Measurements from ENCODE around the gene RABGGTA.

The RABGGTA gene

DNA sequence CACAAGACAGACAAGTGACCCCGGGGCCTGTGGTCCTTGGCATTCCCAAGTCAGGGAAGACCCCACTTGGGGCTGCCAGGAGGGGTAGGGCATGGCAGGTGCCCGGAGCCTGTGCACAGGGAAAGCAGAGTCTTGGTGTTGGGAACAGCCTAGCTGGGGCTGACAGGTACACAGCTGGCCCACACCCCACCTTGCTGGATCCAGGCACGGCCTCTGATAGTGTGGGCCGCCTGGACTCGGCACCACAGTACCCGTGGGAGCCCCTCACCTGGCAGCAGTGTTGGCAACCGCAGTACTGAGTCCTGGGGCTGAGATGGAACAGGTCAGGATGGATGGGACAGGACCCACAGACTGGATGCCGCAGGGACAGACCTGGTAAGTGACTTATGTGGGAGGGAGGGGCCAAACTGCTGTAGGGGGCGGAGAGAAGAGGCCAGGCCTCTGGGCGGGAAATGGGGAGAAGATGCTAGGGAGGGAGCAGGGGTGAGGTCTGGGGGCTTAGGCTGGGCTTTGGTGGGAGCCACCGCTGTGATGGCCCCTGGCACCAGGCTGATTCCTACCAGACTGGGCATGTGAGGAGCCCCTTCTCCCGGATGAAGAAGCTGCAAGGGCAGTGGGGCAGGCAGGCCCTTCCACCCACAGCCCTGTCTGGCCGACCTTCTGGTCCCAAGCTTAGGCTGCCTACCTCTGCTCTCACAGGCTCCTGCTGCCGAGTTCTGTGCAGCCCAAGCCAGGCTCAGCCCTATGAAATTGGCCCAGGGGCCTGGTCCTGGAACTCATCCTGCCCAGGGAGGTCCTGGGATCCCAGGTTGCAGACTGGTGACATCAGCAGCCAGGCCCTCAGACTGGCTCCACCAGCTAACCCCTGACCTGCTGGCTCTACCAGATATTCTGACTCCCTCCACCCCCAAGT is 8.3 kb downstream of the RABGGTA start, which contains the start of gene TGM1:
TSS of gene TGM1 (minus strand) at position 357 of the 913 bp plus-strand sequence. CDS start 825 bp downstream, outside the sequence.
- Mint-ChIP-seq H3K4me3 (no peak within 1 kb of the TSS), H3K9me3 (no peaks in the 10 kb centered on the region), H3K36me3 (ENCODE audit: low read depth) (peaks cover 19% of the 10 kb centered on the region), H3K4me1 (no peaks in the 10 kb centered on the region), H3K27me3 (no peaks in the 10 kb centered on the region), H3K27ac (no peak within 1 kb of the TSS)
- ATAC-seq = no peak
- no peak for DNase-seq

- ATAC-seq (no peak), DNase-seq (no peak)
- Mint-ChIP-seq H3K27ac (no peak overlapping the region), H3K4me3 (no peak overlapping the region), H3K4me1 (no peaks in the 10 kb centered on the region), H3K27me3 (no peaks in the 10 kb centered on the region), H3K36me3 (ENCODE audit: low read depth) (peaks cover 14% of the 10 kb centered on the region), H3K9me3 (no peaks in the 10 kb centered on the region)
Measured at GRCh38 chr14:24261969-24262327, 9.4 kb downstream of the RABGGTA start.

DNA sequence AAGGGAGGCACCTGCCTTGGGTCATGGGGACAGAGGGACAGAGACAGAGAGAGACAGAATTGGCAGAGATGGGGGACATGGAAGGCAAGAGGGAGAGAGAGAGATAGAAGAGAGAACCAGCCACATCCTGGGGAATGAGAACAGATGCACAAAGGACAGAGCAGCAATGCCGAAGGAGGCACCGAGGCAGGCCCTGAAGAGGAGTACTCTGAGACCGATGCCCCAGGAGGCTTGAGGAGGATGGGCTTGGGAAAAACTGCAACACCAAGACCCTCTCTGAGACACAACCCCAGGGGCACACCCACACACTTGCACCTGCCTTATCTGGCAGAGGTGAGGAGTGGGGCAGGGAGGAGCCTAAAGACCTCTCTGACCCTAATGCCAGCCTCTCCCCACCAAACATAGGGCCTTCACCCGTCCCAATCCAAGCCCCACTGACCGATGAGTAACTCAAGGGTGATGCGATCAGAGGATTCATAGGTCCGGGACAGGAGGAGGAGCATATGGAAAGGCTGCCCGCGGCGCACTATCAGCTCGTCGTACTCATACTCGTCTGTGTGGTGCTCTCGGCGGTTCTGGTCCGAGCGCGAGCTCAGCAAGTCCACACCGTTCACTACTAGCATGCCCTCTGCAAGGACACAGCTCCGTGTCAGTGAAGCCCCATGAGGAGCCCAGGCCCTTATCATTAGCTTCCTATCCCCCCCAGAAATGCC is 10.0 kb downstream of the RABGGTA start:
- peaks cover 9% of the 10 kb centered on the region for H3K36me3 Mint-ChIP-seq (ENCODE audit: low read depth)
- no peak overlapping the region for H3K27ac Mint-ChIP-seq
- no peak overlapping the region for H3K4me3 Mint-ChIP-seq
- ATAC-seq (no peak), DNase-seq (no peak)
- H3K27me3 Mint-ChIP-seq = no peaks in the 10 kb centered on the region
- no peaks in the 10 kb centered on the region for H3K9me3 Mint-ChIP-seq
- H3K4me1 Mint-ChIP-seq = no peaks in the 10 kb centered on the region

DNA sequence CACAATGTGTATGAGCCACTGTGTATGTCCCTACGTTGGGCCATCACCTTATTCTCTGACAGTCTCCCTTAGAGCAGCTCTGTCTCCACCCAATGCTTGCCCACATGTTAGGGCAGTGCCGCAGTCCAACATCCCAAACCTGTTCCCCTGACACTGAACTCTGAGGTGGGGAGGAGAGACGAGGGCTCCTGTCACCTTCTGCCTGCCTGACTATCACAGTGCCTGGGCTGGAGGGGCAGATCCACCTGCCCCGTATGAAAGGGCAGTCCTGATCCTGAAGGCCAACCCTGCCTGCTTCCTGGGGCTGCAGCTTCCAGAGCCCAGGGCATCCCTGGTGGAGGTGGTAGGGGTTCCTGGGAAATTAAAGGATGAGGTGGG is 10.6 kb downstream of the RABGGTA start:
- H3K36me3 Mint-ChIP-seq (ENCODE audit: low read depth) = peaks cover 6% of the 10 kb centered on the region
- DNase-seq (no peak), ATAC-seq (no peak)
- H3K9me3 Mint-ChIP-seq = no peaks in the 10 kb centered on the region
- no peak overlapping the region for H3K4me3 Mint-ChIP-seq
- H3K4me1 Mint-ChIP-seq = no peaks in the 10 kb centered on the region
- H3K27me3 Mint-ChIP-seq = no peaks in the 10 kb centered on the region
- H3K27ac Mint-ChIP-seq = no peak overlapping the region

GRCh38 chr14:24260026-24260779 is 11.2 kb downstream of the RABGGTA start:
- Mint-ChIP-seq H3K4me1 (no peaks in the 10 kb centered on the region), H3K36me3 (ENCODE audit: low read depth) (peaks cover 6% of the 10 kb centered on the region), H3K4me3 (no peak overlapping the region), H3K27me3 (no peaks in the 10 kb centered on the region), H3K27ac (no peak overlapping the region), H3K9me3 (no peaks in the 10 kb centered on the region)
- DNase-seq (no peak), ATAC-seq (no peak)

- H3K36me3 Mint-ChIP-seq (ENCODE audit: low read depth) = peaks cover 3% of the 10 kb centered on the region
- ATAC-seq = no peak
- H3K4me3 Mint-ChIP-seq = no peak overlapping the region
- DNase-seq = no peak
- H3K9me3 Mint-ChIP-seq = no peaks in the 10 kb centered on the region
- no peak overlapping the region for H3K27ac Mint-ChIP-seq
- no peaks in the 10 kb centered on the region for H3K4me1 Mint-ChIP-seq
- H3K27me3 Mint-ChIP-seq = no peaks in the 10 kb centered on the region
Measured at GRCh38 chr14:24259282-24260025, 11.9 kb downstream of the RABGGTA start.

GRCh38 chr14:24258548-24259265 is 12.7 kb downstream of the RABGGTA start:
- Mint-ChIP-seq H3K9me3 (no peaks in the 10 kb centered on the region), H3K4me1 (no peaks in the 10 kb centered on the region), H3K27me3 (no peaks in the 10 kb centered on the region), H3K27ac (no peak overlapping the region), H3K36me3 (ENCODE audit: low read depth) (peaks cover 3% of the 10 kb centered on the region), H3K4me3 (no peak overlapping the region)
- ATAC-seq (no peak), DNase-seq (no peak)

DNA sequence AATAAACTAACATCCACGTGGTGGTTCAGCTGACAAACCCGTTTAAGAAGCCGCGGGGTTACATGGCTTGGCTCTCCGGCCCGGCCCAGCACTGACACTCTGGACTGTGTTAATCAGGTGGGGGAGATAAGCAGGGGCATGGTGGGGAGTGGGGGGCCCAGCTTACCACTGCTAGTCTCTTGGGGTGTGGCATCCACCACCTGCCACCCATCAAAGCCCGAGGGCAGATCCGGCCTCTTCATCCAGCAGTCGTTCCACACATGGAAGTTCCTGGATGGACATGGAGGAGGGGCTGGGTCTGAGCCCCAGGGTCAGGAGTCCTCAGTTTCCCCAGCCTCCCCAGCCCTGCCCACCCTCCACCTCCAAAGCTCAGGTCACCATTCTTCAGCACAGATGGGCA is 13.3 kb downstream of the RABGGTA start:
- Mint-ChIP-seq H3K27ac (no peak overlapping the region), H3K4me1 (no peaks in the 10 kb centered on the region), H3K27me3 (no peaks in the 10 kb centered on the region), H3K36me3 (ENCODE audit: low read depth) (peaks cover 3% of the 10 kb centered on the region), H3K4me3 (no peak overlapping the region), H3K9me3 (no peaks in the 10 kb centered on the region)
- DNase-seq (no peak), ATAC-seq (no peak)

DNA sequence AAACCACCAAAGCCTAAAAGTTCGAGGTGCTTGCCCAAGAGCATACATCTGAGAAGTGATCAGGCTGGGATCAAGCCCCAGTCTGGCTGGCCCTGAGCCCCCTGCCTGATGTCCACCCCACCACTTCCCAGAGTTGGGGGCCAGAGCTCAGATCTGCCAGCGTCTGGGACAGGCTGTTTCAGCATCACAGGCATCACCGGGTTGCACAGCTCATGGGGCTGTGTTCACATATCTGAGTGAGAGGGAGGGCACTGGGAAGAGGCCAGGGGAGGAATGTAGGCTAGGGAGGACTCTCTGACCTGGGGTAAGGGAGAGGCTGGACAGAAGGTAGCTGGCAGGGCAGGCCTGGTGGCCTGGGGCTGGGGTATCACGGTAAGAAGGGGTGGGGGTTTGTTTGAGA is 14.4 kb downstream of the RABGGTA start:
- Mint-ChIP-seq H3K9me3 (no peaks in the 10 kb centered on the region), H3K4me3 (no peak overlapping the region), H3K4me1 (no peaks in the 10 kb centered on the region), H3K27ac (no peak overlapping the region), H3K27me3 (no peaks in the 10 kb centered on the region), H3K36me3 (ENCODE audit: low read depth) (peaks cover 1% of the 10 kb centered on the region)
- no peak for DNase-seq
- ATAC-seq = no peak

DNA sequence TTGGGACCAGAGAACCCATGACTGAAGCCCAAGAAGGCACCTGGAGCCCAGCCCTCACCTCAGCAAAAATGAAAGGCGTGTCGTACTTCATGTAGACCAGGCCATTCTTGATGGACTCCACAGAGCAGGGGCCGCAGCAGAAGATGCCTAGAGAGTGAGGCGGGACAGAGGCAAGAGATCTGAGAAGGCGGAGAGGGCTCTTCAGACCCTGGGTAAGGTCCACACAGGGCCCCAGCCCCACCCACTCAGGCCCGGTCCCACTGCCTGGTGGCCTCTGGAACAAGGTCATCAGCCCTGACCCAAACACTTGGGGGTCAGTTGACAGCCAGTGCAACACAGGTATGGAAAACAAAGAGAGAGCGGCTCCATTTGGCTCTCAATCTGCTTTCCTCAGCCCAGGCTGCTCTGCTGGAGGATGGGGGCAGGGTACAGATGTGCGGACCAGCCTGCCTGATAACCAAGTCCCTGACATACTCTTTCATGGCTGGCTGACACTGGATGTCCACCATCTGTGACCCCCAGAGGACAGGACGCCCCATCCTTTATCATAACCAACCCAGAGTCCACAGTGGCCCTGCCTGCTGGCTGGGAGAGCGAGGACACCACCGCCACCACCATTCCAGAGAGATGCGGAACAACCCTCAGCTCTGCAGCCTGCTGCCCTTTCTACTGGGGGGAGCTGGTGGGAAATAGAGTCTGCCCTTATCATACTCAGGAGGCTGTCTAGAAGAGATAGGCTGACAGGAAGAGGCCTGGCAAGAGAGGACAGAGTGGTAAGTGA is 15.3 kb downstream of the RABGGTA start:
- DNase-seq (no peak), ATAC-seq (no peak)
- peaks cover 1% of the 10 kb centered on the region for H3K36me3 Mint-ChIP-seq (ENCODE audit: low read depth)
- H3K9me3 Mint-ChIP-seq = no peaks in the 10 kb centered on the region
- no peaks in the 10 kb centered on the region for H3K27me3 Mint-ChIP-seq
- no peak overlapping the region for H3K27ac Mint-ChIP-seq
- no peak overlapping the region for H3K4me3 Mint-ChIP-seq
- peaks cover 5% of the 10 kb centered on the region for H3K4me1 Mint-ChIP-seq

DNA sequence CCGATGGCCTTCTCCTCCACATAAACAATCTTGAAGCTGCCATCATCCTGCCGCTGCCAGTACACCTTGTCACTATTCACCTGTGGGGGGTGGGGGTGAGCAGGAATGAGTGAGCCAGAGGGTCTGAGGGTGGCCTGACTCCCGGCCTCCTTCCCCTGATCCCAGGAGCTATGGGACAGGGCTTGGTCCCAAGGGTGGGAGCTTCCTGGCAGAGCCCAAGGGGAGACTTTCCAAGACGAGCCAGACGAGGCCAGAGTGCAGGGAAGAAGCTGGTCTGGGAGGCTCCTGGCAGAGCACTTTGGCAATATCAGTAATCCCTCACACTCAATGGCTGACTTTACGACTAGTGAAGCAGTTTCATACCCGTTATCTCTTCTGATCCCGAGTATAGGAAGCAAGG is 16.0 kb downstream of the RABGGTA start:
- H3K36me3 Mint-ChIP-seq (ENCODE audit: low read depth) = no peaks in the 10 kb centered on the region
- H3K27me3 Mint-ChIP-seq = no peaks in the 10 kb centered on the region
- H3K9me3 Mint-ChIP-seq = no peaks in the 10 kb centered on the region
- ATAC-seq (no peak), DNase-seq (no peak)
- no peak overlapping the region for H3K4me3 Mint-ChIP-seq
- peaks cover 6% of the 10 kb centered on the region for H3K4me1 Mint-ChIP-seq
- no peak overlapping the region for H3K27ac Mint-ChIP-seq

DNA sequence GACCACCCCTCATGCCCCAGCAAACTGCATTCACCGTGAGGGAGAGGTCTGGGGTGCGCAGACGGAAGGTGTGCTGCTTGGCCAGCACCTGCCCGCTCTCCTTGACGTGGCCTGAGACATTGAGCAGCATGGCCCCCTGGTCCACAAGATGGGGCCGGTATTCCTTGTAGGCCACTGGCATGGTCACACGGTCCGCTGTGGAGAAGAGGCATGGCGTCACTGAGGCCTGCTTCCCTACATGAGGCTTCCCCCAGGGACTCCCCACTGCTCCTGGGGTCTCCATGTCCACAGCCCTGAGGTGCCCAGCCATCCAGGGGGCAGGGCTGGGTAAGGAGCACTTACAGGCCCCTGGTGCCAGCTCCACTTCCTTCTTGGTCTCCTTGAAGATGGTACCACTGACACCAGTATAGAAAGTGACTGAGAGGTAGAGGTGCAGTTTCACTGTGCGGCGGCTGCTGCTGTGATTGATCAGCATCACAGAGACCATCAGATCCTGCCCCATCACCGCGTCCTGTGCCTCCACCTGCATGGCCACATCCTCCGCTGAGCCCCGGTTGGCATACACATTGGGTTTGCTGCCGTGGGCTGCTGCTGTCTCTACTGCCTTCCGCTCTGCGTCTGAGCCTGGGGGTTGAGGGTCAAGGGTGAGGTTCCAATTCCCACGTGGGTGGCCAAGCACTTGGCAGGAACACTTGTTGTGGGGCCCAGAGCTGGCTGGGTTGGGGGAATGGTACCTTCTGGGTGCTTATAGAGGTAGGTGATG is 16.6 kb downstream of the RABGGTA start:
- ATAC-seq (no peak), DNase-seq (no peak)
- H3K27ac Mint-ChIP-seq = no peak overlapping the region
- no peaks in the 10 kb centered on the region for H3K27me3 Mint-ChIP-seq
- H3K4me1 Mint-ChIP-seq = peaks cover 10% of the 10 kb centered on the region
- no peak overlapping the region for H3K4me3 Mint-ChIP-seq
- no peaks in the 10 kb centered on the region for H3K36me3 Mint-ChIP-seq (ENCODE audit: low read depth)
- no peaks in the 10 kb centered on the region for H3K9me3 Mint-ChIP-seq

DNA sequence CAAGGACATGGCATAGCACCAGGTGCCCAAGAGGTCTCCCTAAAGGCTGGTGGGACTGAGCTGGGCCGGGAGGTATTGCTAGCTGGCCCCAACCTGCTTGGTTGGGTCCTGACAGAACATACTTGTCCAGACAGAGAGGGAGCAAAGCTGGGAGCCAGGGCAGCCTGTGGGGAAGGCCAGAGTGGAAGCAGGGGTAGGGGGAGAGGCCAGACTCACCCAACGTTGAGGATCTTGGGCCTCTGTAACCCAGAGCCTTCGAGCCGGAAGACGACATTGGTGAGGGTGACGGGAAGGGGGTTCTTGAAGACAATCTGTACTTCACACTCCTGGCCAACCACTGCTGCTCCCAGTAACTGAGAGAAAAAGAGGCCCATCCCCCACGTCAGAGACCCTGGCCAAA is 17.5 kb downstream of the RABGGTA start:
- Mint-ChIP-seq H3K9me3 (no peaks in the 10 kb centered on the region), H3K4me1 (peaks cover 13% of the 10 kb centered on the region), H3K4me3 (no peak overlapping the region), H3K27me3 (no peaks in the 10 kb centered on the region), H3K27ac (no peak overlapping the region), H3K36me3 (ENCODE audit: low read depth) (no peaks in the 10 kb centered on the region)
- DNase-seq (no peak), ATAC-seq (no peak)
